SK-MEL-5 (cell line): ENCODE measurements around the gene MAMDC4. TPM values are rescaled to one million over a fixed set of nuclear protein-coding genes. Genes with fewer than 3 reads are reported as not detected.
A peak's percentile ranks its signal among the peaks of the same experiment; 100 is the strongest.
"Not testable (repeated sequence)": the region's sequence is repeated elsewhere in the genome, so short reads cannot be mapped to it uniquely, and the experiment has no call there.

ENCODE experiments used
- DNase-seq: peaks from one replicate; pipeline ENCODE4 v3.0.0-alpha.2; 2016; ENCODE audit warnings: low read depth, low spot score
- in situ Hi-C: cut with HindIII; loops from 2 replicates; pipeline ENCODE4 v1.10.0; 2016; ENCODE audit warnings: low sequenced_read_pairs, high pct_unique_total_duplicates, low pct_unique_long_range_greater_than_20kb
- total RNA-seq: library from RNA; depleted of rRNA; stranded (reverse); fragments of >200 nt; shearing (Covaris generic); gene quantifications from 2 replicates; pipeline ENCODE4 v1.2.3, GENCODE V29; 2014

Gene MAMDC4
- total RNA-seq, 1 experiment from 2014 or later: 1.3 TPM

- in situ Hi-C loops, DNase-seq: not testable (repeated sequence)
Measured at GRCh38 chr9:136843801-136844740, 8.1 kb upstream of the MAMDC4 start.

DNA sequence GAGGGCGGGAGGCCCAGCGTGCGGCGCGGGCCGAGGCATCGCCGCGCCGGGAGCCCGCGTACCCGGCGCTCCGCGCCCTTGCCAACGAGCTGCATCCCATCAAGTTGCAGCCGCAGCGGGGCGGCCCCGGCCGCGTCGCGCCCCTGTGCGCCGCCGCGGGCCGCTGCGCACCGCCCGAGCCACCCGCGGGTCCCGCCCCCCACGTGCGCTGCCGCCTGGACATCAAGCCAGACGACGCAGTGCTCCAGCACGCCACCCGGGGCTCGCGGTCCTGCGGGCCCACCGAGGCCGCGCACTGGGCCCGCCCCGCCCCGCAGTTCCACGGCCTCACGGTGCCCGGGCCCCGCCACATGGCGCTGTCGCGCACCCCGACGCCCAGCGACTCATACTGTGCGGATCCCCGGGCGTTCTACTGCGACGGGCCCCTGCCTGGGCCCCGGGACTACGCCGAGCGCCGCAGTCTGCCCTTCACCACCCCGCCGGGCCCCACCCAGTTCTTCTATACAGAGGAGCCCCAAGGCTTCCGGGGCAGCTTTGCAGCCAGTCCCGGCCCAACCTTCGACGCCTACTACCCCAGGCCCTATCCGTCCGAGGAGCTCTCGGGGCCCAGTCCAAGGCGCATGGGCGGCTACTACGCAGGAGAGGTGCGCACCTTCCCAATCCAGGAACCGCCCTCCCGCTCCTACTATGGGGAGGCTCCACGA, 7.2 kb upstream of the MAMDC4 start:
- DNase-seq: no peak
- in situ Hi-C loops: no loop called here

DNA sequence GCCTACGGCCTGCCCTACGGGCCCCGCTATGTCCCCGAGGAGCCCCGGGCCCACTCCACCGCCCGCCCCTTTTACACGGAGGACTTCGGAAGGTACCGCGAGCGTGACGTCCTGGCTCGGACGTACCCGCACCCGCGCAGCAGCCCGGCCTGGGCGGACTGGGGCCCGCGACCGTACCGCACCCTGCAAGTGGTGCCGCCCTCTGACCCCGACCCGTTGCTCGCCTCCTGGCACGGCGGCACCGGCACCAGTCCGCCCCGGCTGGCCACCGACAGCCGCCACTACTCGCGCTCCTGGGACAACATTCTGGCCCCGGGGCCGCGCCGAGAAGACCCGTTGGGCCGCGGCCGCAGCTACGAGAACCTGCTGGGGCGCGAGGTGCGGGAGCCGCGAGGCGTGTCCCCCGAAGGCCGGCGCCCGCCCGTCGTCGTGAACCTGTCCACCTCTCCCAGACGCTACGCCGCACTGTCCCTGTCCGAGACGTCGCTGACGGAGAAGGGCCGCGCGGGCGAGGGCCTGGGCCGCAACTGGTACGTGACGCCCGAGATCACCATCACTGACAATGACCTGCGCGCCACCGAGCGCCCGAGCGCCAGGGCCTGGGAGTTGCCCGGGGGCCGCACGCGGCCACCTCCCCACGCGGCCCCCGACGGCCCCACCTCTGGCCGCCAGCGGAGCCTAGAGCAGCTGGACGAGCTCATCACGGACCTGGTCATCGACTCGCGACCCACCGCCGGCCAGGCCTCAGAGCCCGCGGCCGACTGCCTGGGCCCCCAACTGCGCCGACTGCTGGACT, 6.5 kb upstream of the MAMDC4 start:
- in situ Hi-C loops: no loop called here

GRCh38 chr9:136846376-136847087, 5.6 kb upstream of the MAMDC4 start:
- in situ Hi-C loops: no loop called here
- DNase-seq: no peak

More for the DNA sequence above, 6.5 kb upstream of the MAMDC4 start:
- no peak for DNase-seq

DNA sequence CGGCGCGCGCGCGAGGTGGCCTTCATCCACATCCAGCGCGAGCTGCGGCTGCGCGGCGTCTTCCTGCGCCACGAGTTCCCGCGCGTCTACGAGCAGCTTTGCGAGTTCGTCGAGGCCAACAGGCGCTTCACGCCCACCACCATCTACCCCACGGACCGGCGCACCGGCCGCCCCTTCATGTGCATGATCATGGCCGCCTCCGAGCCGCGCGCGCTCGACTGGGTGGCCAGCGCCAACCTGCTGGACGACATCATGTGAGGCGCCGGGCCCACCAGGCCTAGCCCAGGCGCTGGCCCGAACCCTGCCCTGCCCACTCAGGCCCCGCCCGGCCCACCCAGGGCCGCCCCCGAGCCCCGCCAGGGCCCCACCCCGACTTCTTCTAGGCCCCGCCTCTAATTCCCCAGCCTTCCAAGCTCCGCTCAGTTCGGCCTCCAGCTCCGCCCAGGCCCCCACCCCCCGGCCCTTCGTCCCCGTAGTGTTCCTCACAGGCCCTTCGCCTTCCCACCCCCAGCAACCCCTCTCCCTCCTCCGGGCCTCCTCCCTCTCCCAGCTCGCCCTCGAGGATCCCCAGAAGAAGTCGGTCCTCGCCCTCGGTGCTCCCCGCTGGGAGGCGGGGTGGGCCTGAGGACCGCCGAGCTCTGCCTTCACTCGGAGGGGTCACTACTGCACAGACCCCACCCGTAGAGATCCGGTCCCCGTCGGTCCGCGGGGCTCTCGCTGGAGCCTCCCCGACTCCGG, 4.9 kb upstream of the MAMDC4 start:
- peak; percentile 50 for DNase-seq
- in situ Hi-C loops: no loop called here

- DNase-seq: peak; percentile 89
- in situ Hi-C loops: no loop called here
Measured at GRCh38 chr9:136847826-136848392, 4.2 kb upstream of the MAMDC4 start.

DNA sequence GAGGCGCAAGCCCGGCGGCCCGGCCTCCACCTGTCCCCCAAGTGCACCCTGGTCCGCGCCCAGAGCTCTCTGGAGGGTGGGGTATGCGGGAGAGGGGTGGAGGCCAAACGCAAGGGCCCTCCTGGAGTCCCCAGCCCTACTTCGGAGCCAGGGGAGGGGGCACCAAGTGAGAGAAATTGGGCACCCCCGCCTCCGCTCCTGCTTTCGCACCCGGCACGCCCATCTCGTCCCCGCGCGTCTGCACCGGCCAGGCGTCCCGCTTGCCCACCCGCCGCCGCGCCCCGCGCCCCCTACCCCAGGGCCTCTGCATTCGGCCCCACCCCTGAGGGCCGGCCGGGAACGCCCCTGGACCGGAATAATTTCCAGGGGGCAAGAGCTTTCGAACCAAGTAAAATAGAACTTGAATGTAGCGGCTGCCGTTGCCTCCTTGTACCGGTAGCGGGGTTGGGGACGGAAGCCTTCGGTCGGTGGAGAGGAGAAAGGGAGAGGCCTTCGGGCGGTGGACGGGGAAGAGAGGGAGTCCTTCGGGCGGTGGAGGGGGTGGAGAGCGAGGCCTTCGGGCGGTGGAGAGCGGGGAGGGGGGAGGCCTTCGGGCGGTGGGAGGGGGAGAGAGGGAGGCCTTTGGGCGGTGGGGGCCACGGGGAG, 3.6 kb upstream of the MAMDC4 start:
- peak; percentile 36 for DNase-seq
- in situ Hi-C loops: no loop called here

DNA sequence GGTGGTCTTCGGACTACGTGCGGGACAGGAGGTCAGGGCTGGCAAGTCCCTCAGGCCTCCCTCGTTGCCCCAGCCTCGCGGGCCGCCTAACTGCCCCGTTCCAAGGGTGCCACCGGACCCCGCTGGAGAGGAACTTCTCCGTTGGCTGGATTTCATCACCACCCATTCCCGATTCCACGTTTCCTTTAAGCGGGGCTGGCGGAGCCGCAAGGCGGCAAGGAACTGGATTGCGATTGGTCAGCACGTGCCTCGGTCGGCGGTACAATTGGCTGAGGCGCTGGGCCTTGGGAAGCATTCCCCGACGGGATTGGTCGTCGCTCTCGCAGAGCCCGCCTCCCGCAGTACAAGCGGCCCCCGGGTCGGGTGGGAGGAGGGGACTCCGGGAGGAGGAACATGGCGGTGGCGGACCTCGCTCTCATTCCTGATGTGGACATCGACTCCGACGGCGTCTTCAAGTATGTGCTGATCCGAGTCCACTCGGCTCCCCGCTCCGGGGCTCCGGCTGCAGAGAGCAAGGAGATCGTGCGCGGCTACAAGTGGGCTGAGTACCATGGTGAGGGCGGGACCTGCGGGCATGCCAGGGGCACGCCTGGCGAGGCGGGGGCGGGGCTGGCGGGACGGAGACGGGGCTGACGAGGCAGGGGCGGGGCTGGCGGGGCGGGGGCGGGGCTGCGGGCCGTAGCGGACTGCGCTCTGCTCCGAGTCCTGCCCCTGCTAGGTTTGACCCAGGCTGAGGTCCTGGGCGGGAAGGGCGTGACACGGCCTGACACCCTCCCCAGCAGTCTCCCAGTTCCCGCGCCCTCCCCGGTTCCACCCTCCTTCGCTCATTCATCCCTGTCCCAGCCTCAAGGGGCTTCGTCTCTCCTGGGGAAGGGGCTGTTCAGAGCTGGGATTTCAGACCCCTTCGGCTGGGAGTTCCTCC, 2.8 kb upstream of the MAMDC4 start, which contains the start of gene PHPT1:
TSS of gene PHPT1 (plus strand) at position 372 of the 922 bp plus-strand sequence. CDS start at position 394, 22 bp downstream.
- in situ Hi-C loops: no loop called here

GRCh38 chr9:136849960-136850865, 1.9 kb upstream of the MAMDC4 start:
- in situ Hi-C loops: no loop called here
- DNase-seq: no peak

More for the DNA sequence above, 2.8 kb upstream of the MAMDC4 start, which contains the start of gene PHPT1:
- peak; percentile 99 for DNase-seq

- no peak for DNase-seq
- in situ Hi-C loops: no loop called here
Measured at GRCh38 chr9:136850866-136851775, 1.0 kb upstream of the MAMDC4 start.

- in situ Hi-C loops: no loop called here
- DNase-seq: no peak
Measured at GRCh38 chr9:136852664-136853595, 784 bp downstream of the MAMDC4 start.

DNA sequence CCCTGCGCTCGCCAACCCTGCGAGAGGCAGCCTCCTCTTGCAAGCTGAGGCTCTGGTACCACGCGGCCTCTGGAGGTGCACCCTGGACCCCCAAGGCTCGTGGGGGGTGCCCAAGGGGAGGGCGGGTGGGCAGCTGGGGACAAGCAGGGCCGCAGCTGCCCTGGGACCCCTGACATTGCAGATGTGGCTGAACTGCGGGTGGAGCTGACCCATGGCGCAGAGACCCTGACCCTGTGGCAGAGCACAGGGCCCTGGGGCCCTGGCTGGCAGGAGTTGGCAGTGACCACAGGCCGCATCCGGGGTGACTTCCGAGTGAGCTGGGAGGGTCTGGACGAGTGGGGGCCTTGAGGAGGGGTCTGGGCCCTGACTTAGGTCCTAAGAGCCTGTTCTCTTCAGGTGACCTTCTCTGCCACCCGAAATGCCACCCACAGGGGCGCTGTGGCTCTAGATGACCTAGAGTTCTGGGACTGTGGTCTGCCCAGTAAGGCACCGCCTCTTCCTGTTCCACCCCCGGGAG, 1.5 kb downstream of the MAMDC4 start:
- in situ Hi-C loops: no loop called here
- no peak for DNase-seq
